Ishikawa (cell line): ENCODE data around the gene TP53BP1.

Experiments used
- CEBPB ChIP-seq: IDR thresholded peaks from 2 replicates; pipeline ENCODE4 v1.6.1; 2012
- EP300 ChIP-seq: IDR thresholded peaks from 2 replicates; pipeline ENCODE4 v1.6.1; 2012; ENCODE audit warnings: borderline replicate concordance
- NFIC ChIP-seq: IDR thresholded peaks from 2 replicates; pipeline ENCODE4 v1.6.1; 2012
- TCF12 ChIP-seq: IDR thresholded peaks from 2 replicates; pipeline ENCODE4 v1.6.1; 2012; ENCODE audit warnings: low read depth
- ZBTB7A ChIP-seq: IDR thresholded peaks from 2 replicates; pipeline ENCODE4 v1.6.1; 2012; ENCODE audit warnings: low read depth
- TF ChIP-seq, protein P1 (sequence below): IDR thresholded peaks from 2 replicates; pipeline ENCODE4 v1.6.1; 2012; ENCODE audit warnings: low read depth, mild to moderate bottlenecking

GRCh38 chr15:43423793-43424192, 69.2 kb downstream of the TP53BP1 start:
- TF ChIP-seq EP300 (no peak), NFIC (no peak), TCF12 (no peak), ZBTB7A (no peak), CEBPB (no peak)
- TF ChIP-seq, protein P1, sequence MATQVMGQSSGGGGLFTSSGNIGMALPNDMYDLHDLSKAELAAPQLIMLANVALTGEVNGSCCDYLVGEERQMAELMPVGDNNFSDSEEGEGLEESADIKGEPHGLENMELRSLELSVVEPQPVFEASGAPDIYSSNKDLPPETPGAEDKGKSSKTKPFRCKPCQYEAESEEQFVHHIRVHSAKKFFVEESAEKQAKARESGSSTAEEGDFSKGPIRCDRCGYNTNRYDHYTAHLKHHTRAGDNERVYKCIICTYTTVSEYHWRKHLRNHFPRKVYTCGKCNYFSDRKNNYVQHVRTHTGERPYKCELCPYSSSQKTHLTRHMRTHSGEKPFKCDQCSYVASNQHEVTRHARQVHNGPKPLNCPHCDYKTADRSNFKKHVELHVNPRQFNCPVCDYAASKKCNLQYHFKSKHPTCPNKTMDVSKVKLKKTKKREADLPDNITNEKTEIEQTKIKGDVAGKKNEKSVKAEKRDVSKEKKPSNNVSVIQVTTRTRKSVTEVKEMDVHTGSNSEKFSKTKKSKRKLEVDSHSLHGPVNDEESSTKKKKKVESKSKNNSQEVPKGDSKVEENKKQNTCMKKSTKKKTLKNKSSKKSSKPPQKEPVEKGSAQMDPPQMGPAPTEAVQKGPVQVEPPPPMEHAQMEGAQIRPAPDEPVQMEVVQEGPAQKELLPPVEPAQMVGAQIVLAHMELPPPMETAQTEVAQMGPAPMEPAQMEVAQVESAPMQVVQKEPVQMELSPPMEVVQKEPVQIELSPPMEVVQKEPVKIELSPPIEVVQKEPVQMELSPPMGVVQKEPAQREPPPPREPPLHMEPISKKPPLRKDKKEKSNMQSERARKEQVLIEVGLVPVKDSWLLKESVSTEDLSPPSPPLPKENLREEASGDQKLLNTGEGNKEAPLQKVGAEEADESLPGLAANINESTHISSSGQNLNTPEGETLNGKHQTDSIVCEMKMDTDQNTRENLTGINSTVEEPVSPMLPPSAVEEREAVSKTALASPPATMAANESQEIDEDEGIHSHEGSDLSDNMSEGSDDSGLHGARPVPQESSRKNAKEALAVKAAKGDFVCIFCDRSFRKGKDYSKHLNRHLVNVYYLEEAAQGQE: no peak
